HG02763 (cell line): ENCODE measurements around the gene ZNF608.

Experiments used
- ATAC-seq: cut with Tn5 transposase; IDR thresholded peaks from one replicate; pipeline ENCODE4 v1.9.1; 2021; ENCODE audit warnings: mild to moderate bottlenecking, moderate library complexity; ENCODE audit not compliant: unreplicated experiment

Gene ZNF608, protein sequence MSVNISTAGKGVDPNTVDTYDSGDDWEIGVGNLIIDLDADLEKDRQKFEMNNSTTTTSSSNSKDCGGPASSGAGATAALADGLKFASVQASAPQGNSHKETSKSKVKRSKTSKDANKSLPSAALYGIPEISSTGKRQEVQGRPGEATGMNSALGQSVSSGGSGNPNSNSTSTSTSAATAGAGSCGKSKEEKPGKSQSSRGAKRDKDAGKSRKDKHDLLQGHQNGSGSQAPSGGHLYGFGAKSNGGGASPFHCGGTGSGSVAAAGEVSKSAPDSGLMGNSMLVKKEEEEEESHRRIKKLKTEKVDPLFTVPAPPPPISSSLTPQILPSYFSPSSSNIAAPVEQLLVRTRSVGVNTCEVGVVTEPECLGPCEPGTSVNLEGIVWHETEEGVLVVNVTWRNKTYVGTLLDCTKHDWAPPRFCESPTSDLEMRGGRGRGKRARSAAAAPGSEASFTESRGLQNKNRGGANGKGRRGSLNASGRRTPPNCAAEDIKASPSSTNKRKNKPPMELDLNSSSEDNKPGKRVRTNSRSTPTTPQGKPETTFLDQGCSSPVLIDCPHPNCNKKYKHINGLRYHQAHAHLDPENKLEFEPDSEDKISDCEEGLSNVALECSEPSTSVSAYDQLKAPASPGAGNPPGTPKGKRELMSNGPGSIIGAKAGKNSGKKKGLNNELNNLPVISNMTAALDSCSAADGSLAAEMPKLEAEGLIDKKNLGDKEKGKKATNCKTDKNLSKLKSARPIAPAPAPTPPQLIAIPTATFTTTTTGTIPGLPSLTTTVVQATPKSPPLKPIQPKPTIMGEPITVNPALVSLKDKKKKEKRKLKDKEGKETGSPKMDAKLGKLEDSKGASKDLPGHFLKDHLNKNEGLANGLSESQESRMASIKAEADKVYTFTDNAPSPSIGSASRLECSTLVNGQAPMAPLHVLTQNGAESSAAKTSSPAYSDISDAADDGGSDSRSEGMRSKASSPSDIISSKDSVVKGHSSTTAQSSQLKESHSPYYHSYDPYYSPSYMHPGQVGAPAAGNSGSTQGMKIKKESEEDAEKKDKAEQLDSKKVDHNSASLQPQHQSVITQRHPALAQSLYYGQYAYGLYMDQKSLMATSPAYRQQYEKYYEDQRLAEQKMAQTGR (N-terminal part only)

DNA sequence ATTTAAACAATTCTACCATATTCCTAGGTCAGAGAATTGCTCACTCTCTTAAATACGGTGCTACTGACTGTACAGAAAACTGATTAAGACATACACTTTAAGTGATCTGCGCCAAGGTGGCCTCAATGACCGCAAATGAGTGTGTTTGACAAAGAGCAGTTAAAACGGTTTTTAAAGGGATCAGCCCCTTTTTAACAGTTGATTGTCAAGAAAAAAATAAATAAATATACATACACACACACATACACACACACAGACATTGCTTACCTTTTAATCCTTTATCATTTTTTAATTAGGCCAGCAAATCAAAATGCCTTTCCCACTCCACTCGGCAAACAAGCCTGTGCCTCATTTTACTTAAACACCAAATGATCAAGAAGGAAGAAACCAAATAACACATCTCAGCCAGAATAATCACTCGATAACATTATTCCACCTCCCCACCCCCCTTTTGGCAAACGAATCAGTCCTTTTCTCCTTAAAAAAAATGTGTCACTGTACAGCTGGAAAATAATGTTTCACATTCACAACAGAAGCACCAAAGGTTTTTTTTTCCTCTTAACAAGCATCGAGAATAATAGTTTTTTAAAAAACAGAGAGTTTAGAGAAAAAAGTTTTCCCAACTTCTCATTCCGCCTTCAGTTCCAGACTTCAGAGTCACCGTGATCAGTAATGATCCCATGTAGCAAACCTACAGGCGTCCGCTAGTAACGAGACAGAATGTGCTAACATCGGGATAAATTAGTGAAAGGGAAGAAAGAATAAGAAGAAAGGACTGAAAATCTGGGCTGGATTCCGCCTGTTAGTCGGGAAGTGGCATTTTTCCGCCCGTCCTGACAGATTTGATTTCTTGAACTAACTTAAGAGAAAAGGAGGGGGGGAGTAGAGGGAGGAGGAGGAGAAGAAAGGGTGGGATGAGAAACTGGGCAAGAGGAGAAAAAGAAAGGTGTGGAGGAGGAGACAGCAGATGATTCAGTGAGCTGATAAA, at the start of gene ZNF608:
Gene ZNF608 (minus strand): TSS at position 712 of the 988 bp plus-strand sequence. CDS start 1,650 bp downstream, outside the sequence.
- no peak for ATAC-seq

DNA sequence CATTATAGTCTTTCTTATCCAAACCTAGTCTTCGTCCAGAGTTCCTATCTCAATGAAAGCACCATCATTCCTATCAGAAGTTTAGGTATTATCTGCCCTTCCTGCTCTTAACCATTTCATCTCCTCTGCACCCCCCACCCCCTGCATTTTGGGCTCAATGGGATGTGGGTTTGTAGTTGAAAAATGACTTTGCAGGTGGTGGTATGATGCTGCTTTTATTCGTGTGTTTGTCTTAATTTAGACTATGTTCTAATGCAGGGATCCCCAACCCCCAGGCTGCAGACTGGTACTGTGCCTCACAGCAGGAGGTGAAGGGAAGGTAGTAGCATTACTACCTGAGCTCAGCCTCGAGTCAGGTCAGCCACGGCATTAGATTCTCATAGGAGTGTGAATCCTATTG, 49.4 kb upstream of the ZNF608 start:
- ATAC-seq, result no peak

DNA sequence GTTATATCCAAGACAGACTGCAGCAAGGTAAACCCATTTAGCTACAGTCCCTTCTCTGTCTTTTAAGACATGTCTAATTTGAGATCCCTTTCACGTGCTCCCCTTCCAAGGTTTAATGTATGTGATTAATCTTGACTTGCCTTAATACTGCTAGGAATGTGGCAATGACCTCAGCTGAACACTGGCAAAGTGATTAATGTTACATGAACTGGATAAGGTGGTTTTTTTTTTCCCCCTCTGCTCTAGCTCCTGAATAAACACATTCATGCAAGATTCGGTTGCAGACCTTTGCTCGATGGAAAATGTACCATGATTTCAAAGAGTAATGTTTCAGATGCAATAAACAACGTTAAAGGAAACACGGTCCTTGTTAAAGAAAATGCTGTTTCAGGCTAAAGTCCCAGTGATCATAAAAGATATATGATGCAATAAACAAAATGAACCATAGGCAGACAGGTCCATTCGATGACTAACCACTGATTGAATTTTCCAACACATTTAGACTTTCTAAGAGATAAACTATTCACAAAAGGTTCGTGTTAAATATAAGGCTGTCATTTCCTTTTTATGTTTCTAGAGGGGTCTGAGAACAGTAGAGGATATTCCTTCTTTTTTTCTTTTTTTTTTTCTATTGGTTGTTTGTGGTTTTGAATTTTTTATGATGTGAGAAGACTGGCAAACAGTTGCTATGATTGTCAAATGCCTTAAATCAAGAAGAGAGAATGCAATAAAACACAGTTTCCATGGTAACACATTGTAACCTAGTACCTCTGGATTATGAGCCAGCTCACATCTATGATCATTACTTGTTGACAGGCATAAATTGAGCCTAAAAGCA, 44.7 kb upstream of the ZNF608 start:
- ATAC-seq, result no peak

DNA sequence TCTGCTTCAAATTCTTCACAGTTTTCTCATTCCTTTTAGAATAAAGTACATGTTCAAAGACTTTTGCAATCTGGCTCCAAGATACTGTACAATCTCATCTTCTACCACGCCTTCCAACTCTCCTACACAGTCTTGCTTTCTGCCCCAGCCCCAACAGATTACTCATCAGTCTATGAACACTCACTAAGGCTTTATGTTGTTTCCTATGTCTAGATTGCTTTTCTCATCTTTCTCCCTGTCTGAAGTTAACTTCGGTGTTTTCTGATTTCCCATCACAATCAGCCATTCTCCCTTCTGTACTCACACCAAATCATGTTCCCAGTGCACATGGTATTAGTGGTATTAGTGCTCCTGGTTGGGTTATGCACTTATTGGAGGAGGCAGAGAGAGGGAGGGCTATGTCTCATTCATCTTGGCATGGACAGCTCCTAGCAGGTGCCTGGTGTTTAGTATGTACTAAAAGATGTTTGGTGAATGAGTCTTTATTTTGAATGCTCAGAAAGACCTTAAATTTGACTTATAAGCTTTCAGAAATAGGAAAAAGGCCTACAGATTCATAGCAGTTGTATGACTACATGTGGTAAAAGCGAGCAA, 44.0 kb upstream of the ZNF608 start:
- no peak for ATAC-seq

DNA sequence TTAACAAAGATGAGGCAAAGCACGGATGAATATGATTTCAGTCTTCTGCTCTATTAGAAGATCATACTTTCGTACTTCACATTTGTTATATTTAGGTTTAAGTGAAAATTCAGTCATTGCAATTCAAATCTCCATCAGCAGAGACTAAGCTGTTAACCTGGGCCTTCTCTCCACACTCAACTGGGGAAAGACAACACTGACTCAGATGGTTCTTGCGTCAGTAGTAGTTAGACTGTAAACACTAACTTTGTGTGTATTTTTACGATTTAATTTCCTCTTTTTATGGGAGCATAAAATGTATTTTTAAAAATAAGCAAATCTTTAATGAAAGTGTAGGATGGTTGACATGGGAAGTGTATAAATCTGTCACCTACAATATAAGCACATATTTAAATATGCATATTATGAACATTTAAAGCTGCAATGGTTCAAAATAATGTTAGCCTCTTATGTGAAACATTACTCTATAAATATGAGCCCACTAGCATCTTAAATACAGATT, 42.7 kb upstream of the ZNF608 start:
- no peak for ATAC-seq

DNA sequence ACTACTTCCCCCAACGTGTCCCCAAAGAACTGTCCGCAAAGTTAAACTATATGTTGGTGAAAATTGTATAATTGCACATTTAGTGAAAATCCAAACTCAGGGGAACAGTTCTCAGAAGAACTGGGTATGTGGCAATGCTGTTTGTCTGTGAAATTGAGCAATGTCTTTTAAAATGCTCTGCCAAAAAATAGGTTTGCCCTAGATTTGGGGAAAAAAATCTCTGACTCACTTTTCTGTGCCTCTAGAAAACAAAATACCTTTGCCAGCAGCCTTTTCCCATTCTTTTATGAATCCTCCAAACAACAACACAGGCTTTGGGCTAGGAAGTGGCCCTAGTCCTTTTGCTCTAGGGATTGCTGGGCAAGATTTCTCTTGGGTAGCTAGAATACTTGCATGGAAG, 37.4 kb upstream of the ZNF608 start:
- ATAC-seq, result no peak

DNA sequence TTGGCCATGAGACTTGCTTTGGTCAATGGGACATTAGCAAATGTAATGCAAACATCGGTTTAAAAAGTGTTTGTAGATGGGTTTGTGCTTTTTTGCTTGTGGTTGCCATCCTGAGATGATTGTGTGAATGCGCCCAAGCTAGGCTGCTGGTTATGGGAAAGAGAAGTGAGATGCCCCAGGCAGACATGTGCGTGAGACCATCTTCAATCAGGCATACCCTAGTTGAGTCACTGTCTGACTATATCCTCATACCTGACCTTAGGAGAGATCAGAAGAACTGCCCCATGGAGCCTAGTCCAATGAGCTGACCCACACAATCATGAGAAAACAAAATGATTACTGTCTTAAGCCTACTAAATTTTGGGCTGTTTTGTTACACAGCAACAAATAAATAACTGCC, 36.8 kb upstream of the ZNF608 start:
- ATAC-seq, result no peak

DNA sequence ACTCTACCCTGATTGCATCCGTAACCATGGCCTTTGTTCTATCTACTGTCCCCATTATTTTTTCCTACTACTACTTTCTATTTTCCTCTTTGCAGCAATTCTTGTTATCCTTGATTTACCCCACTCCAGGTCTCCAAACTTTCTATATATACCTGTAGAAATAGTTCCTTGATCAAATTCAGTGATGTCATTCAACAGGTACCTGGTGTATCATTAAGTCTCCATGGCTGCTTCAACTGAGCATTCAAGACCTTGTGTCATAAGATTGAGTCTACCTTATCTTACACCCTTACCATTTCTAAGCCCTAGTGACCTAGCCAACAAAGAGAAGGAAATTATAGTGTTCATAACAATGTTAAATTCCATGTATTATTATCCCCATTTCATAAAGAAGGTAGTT, 35.8 kb upstream of the ZNF608 start:
- ATAC-seq, result no peak

DNA sequence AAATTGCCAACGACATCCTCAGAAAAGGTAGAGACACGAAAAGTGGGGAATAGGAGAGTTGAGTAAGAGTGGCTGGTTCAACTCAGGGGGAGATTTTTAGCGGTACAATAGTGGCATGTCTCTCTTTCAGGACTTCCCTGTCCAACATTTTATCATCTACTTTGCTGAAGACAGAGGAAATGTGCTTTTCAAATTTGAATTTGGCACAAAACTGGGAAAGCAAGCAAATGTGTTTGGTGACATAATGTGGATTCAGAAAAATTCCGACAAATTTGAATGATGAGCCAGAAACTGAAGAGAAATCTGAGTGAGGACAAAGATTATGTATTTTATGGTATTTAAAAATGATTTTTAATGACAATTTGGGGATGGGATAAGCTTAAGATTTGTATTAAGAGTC, 33.6 kb upstream of the ZNF608 start:
- no peak for ATAC-seq

DNA sequence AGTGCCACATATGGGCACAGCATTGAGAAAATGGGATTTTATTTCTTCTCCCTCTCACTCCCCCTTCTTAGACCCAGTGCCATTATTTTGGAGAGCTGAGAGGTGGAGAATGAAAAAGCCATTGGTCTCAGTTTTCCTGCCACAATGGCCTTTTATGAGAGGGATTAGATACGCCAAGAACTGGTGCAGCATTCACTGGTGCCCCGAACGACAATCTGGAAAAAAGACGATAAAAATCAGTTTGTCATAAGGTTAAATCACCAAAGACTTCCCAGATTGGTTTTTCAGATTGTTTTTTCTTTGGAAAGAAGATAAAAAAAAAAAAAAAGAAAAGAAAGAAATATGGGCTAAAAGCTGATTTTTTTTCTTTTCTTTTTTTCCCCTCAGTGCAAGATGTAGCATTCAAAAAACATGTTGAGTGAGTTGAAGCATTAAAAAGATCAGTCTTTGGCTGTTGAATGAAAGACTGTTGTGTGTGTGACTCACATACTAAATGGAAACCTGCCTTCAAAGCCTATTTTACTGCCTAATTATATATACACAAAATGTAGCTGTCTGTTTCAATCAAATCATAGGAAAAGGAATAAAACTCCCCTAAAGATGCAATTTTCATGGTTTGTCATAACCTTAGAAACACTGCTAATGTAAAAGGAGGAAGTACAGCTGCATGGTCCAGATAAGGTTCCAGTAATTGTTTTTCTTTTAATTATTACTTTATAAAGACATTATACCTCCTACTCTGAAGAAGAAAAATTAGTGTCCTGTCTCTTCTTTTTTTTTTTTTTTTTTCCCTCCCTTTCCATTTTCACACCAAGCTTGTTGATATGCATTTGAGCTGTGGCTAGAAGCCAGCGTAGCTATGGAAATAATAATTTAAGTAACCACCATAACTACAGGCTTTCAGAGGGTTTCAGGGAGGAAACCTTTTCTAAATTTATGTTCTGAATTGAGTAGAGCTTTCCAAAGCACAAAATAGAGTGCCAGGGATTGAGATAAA, 27.2 kb upstream of the ZNF608 start:
- ATAC-seq, result no peak

DNA sequence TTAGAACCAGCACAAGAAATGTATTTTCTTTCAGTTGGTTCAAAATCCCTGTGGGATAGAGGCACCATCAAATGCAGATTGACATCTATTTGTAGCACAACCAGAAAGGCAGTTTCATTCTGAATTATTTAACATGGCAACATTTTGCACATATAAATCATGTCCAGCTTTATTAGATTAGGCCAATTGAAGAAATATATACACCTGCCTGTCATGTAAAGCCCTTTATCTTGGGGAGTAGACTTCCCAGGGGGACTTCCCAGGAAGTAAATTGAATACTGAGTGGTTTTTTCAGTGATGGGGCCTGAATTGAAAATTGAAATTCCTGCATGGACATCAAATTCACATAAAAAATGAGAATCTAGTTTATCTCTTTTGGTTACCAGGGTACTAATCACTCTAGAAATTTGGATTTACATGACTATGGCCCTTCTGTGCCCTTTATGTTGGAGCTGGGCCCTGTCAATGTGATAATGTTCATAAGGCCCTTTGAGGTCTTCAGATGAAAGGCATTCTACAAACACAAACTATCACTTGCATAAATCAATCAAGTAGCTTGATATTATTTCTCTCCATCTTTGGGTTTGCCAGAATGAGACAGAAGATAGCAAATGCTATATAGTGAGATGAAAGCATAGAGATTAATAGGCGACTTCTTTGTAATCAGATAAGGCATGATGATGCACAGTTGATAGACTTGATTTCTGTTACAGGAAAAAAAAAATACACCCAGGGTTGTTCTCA, 26.2 kb upstream of the ZNF608 start:
- no peak for ATAC-seq

DNA sequence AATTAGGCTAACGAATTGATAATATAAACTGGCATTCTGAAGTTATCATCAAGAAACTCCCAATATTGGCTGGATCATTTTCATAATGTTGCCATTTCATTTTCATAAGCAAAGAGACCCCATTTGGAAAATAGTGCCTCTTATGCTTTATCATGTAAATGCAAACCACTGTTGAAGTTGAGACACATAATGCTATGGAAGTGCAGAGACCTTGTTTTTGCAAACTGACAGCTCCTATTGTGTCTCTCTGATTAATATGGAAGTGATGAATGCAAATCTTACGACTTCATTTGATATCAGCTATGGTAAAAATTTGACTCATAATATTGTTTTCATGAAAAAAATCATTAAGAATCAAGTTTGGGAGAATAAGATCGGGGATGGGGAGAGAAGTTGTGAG, 25.3 kb upstream of the ZNF608 start:
- ATAC-seq, result no peak

DNA sequence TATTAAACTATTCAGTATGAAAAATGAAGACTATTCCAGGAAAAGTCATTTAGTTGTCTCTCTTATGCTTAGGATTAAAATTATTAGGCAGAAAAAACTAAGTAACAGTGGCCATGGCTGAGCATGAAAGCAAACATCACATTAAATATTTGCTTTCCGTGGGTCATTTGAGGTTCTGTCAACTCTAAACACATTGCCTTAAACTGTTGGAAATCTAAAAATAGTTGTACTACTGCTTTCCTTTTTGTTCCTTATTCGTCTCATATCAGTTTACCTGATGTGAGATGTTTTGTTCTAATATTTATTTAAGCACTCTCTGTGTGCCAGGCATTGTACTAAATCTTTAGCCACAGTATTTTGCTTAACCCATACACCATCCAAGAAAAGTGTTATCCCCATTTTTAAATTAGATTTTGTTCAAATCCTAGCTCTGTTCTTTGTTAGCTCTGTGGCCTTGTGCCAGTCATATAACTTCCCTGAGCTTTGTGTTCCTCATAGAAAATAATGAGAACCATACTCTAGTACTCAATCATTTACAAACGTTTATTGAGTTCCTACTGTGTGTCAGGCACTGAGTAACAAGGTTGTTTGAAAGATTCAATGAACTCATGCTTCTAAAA, 18.7 kb upstream of the ZNF608 start:
- ATAC-seq, result no peak

DNA sequence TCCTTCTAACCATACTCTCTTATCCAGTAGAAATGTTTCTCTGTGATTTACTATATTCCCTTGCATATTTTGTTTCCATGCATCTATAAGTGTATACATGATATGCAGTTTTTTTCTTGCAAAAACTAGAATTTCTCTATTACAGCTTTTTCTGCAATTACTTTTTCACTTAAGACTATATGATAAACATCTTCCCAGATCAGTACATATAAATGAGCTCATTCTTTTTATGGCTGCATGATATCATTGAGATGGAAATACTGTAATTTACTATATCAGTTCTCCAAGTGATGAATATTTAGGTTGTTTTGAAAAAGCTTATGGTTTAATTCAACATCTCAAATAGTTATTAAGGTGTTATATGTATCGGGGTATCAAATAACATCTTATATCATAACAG, 18.1 kb upstream of the ZNF608 start:
- ATAC-seq, result no peak

DNA sequence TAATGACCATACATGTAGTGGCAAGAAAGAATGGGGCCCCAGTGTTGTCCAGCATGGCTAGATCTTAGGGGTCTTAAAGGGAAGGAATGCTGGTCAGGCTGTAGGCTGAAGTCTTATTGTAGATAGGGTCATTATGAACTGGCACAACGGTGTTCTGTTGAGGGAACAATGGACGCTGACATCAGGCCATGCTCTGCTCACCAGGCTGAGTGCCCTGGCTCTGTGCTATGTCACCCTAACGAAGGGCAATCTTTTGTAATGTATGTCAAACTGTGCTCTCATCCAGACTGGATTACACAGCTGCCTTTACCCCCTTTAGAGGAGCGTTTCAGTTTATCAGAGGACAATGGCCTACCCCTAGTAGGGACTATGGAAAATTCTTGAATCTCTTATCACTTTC, 14.6 kb upstream of the ZNF608 start:
- ATAC-seq, result no peak

DNA sequence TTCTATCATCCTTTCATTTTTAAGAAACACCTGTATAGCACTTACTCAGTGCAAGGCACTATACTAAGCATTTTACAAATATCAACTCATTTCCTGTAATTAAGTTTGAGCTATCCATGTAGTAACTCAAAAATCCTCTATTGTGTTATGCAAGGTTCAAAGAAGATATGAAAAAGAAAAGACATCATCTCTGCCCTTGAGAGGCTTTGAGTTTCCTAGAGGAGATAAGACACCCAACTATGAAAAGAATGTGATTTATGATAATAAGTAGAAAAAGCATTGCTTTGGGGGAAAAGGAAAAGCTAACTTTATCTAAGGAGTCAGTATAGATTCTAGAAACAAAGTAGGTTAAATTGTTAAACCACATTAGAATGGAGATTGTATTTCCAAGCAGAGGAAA, 14.2 kb upstream of the ZNF608 start:
- no peak for ATAC-seq

DNA sequence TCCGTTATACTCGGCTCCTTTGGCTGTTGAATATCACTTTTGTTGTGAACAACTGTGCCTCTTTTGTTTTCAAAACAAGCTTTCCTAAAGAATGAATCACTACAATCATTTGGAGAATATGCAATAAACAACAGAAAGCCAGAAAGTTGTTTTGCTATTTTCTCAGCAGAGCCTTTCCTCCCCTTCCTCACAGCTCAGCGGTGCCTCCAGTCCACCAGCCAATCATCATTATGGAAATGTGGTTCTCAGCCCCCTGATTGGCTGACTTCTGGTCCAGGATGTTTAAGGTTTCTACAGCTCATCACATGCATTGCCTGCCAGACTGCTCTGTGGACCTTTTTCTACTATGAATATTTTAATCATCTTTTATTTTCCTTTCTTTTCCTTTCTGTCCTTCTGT, 9.1 kb upstream of the ZNF608 start:
- no peak for ATAC-seq
